H1 (cell line): ENCODE measurements around the gene WDR12. TPM values are rescaled to one million over a fixed set of nuclear protein-coding genes. Genes with fewer than 3 reads are reported as not detected.

Experiments used
- CTCF ChIA-PET: fragments of 300-600 bp; sonication (Branson Sonifier 250); formaldehyde crosslinking; loops from one replicate; lab custom pipeline; 2021; ENCODE audit not compliant: partially characterized antibody; lab: Charles Lee
- POLR2A ChIA-PET: fragments of 300-600 bp; sonication (Branson Sonifier 250); formaldehyde crosslinking; loops from one replicate; lab custom pipeline; 2021; ENCODE audit warnings: inconsistent platforms; ENCODE audit not compliant: partially characterized antibody; lab: Charles Lee
- DNase-seq, 2 experiments: peaks; one replicate each; pipeline versions ENCODE4 v3.0.0 to v3.0.0-alpha.2; 2010 to 2022; ENCODE audit warnings: low spot score in 2 of 2, low read depth in 1 of 2, mixed read lengths in 1 of 2
- FAIRE-seq: peaks from 2 replicates; lab custom pipeline; 2011; peaks lifted over from hg19 to GRCh38; lab: Jason Lieb, UNC
- H2AFZ ChIP-seq: 2 replicates; pipeline ENCODE4 v1.8.1; 2012; ENCODE audit warnings: low read length, inconsistent platforms
- H2AK5ac ChIP-seq: 2 replicates; pipeline ENCODE4 v1.6.1; 2013; ENCODE audit warnings: low read depth, low read length
- H2BK120ac ChIP-seq: replicated peaks from 2 replicates; pipeline ENCODE3; 2013; ENCODE audit warnings: low read depth, low read length, inconsistent platforms
- H2BK12ac ChIP-seq: 2 replicates; pipeline ENCODE4 v1.6.1; 2013; ENCODE audit warnings: low read depth, low read length
- H2BK15ac ChIP-seq: 2 replicates; pipeline ENCODE4 v1.6.1; 2013; ENCODE audit warnings: low read length
- H2BK20ac ChIP-seq: 2 replicates; pipeline ENCODE4 v1.6.1; 2013; ENCODE audit warnings: low read length
- H2BK5ac ChIP-seq: 2 replicates; pipeline ENCODE4 v1.6.1; 2013; ENCODE audit warnings: low read depth, low read length
- H3K14ac ChIP-seq: 2 replicates; pipeline ENCODE4 v1.6.1; 2013; ENCODE audit warnings: inconsistent platforms; ENCODE audit not compliant: insufficient read length
- H3K18ac ChIP-seq: 2 replicates; pipeline ENCODE4 v1.6.1; 2013; ENCODE audit warnings: low read length; ENCODE audit errors: extremely low read depth
- H3K23ac ChIP-seq: 2 replicates; pipeline ENCODE4 v1.6.1; 2013; ENCODE audit warnings: inconsistent platforms; ENCODE audit not compliant: insufficient read length
- H3K23me2 ChIP-seq: 2 replicates; pipeline ENCODE4 v1.6.1; 2013; ENCODE audit warnings: low read depth, low read length
- H3K27ac ChIP-seq: 2 replicates; pipeline ENCODE4 v1.6.1; 2011; ENCODE audit warnings: low read depth, low read length, inconsistent platforms
- H3K27me3 ChIP-seq, 4 experiments: replicated peaks in 1 of 4; 1 replicate in 1 of 4; 2 replicates in 3 of 4; pipeline versions ENCODE4 v1.6.1 to v1.8.1; 2011 to 2013; ENCODE audit warnings: low read length in 3 of 4, mild to moderate bottlenecking in 3 of 4, inconsistent platforms in 2 of 4, mixed read lengths in 2 of 4, moderate library complexity in 1 of 4; ENCODE audit not compliant: control insufficient read depth in 3 of 4, insufficient read depth in 3 of 4; ENCODE audit errors: extremely low read depth in 1 of 4
- H3K36me3 ChIP-seq, 4 experiments: 2 replicates each; pipeline versions ENCODE4 v1.6.1 to v1.8.1; 2011 to 2013; ENCODE audit warnings: mild to moderate bottlenecking in 4 of 4, low read length in 3 of 4, moderate library complexity in 2 of 4, control low read depth in 1 of 4, inconsistent platforms in 1 of 4; ENCODE audit not compliant: insufficient read depth in 4 of 4, control insufficient read depth in 2 of 4
- H3K4ac ChIP-seq: replicated peaks from 2 replicates; pipeline ENCODE3; 2013; ENCODE audit warnings: low read length, low read depth, mixed read lengths, inconsistent platforms; ENCODE audit not compliant: insufficient read length
- H3K4me1 ChIP-seq, 4 experiments: replicated peaks in 1 of 4; 1 replicate in 1 of 4; 2 replicates in 3 of 4; pipeline versions ENCODE4 v1.6.1 to v1.8.1; 2011 to 2013; ENCODE audit warnings: low read length in 3 of 4, inconsistent platforms in 2 of 4, mixed read lengths in 1 of 4; ENCODE audit not compliant: insufficient read depth in 4 of 4, control insufficient read depth in 3 of 4
- H3K4me2 ChIP-seq, 2 experiments: 2 replicates each; pipeline versions ENCODE4 v1.6.1 to v1.8.1; 2011 to 2013; ENCODE audit warnings: low read depth in 2 of 2, low read length in 2 of 2, control low read depth in 1 of 2, inconsistent platforms in 1 of 2, mild to moderate bottlenecking in 1 of 2; ENCODE audit not compliant: insufficient read depth in 1 of 2
- H3K4me3 ChIP-seq, 4 experiments: fragments of 200-600, 300-600 bp in 1 of 4; sonication (generic), shearing (Covaris generic), sonication (Bioruptor Twin) in 1 of 4; 2 replicates each; pipeline versions ENCODE4 v1.5.1 to v1.8.1; 2011 to 2016; ENCODE audit warnings: low read length in 4 of 4, low read depth in 3 of 4, control low read depth in 2 of 4, inconsistent platforms in 2 of 4, mild to moderate bottlenecking in 2 of 4, mixed read lengths in 1 of 4, moderate library complexity in 1 of 4; ENCODE audit not compliant: insufficient read depth in 2 of 4; ENCODE audit errors: extremely low read depth in 1 of 4
- H3K56ac ChIP-seq: replicated peaks from 2 replicates; pipeline ENCODE3; 2013; ENCODE audit warnings: low read depth, mild to moderate bottlenecking, mixed read lengths, low read length, inconsistent platforms; ENCODE audit not compliant: insufficient read length
- H3K79me1 ChIP-seq: 2 replicates; pipeline ENCODE4 v1.6.1; 2013; ENCODE audit warnings: low read depth, low read length, control low read depth
- H3K79me2 ChIP-seq, 2 experiments: 2 replicates each; pipeline versions ENCODE4 v1.6.1 to v1.8.1; 2012 to 2013; ENCODE audit warnings: low read length in 2 of 2, mild to moderate bottlenecking in 2 of 2, inconsistent platforms in 1 of 2; ENCODE audit not compliant: insufficient read depth in 2 of 2, control insufficient read depth in 1 of 2
- H3K9ac ChIP-seq, 4 experiments: replicated peaks in 1 of 4; 1 replicate in 1 of 4; 2 replicates in 3 of 4; pipeline versions ENCODE4 v1.6.1 to v1.8.1; 2011 to 2013; ENCODE audit warnings: low read depth in 3 of 4, low read length in 3 of 4, control low read depth in 2 of 4, mild to moderate bottlenecking in 2 of 4, moderate library complexity in 2 of 4, inconsistent platforms in 1 of 4; ENCODE audit errors: extremely low read depth in 1 of 4
- H3K9me3 ChIP-seq, 2 experiments: 2 replicates each; pipeline versions ENCODE4 v1.6.1 to v1.8.1; 2012 to 2013; ENCODE audit warnings: mild to moderate bottlenecking in 2 of 2, moderate library complexity in 2 of 2, control low read depth in 1 of 2, inconsistent platforms in 1 of 2, low read depth in 1 of 2, low read length in 1 of 2, mixed read lengths in 1 of 2; ENCODE audit not compliant: insufficient read depth in 2 of 2
- H4K20me1 ChIP-seq, 2 experiments: replicated peaks in 1 of 2; 2 replicates each; pipeline versions ENCODE3 to v1.8.1; 2011 to 2013; ENCODE audit warnings: inconsistent platforms in 2 of 2, low read length in 2 of 2, mild to moderate bottlenecking in 1 of 2; ENCODE audit not compliant: insufficient read depth in 2 of 2, control insufficient read depth in 1 of 2
- H4K5ac ChIP-seq: 2 replicates; pipeline ENCODE4 v1.6.1; 2013; ENCODE audit warnings: low read length, low read depth, mixed read lengths, inconsistent platforms; ENCODE audit not compliant: insufficient read length
- H4K8ac ChIP-seq: 2 replicates; pipeline ENCODE4 v1.8.0; 2013; ENCODE audit warnings: mild to moderate bottlenecking, moderate library complexity, low read length, inconsistent platforms; ENCODE audit not compliant: insufficient read depth; ENCODE audit errors: extremely low read depth
- H4K91ac ChIP-seq: replicated peaks from 2 replicates; pipeline ENCODE3; 2013; ENCODE audit warnings: low read length, mixed read lengths, inconsistent platforms; ENCODE audit not compliant: insufficient read length
- CBX8 ChIP-seq: fragments of 300-800, 300-1000 bp; sonication (generic); IDR thresholded peaks from 2 replicates; pipeline ENCODE4 v1.7.1; 2016; ENCODE audit warnings: low read depth, low read length, borderline replicate concordance
- CREB1 ChIP-seq: IDR thresholded peaks from 2 replicates; pipeline ENCODE4 v1.6.1; 2012; ENCODE audit warnings: inconsistent platforms
- E2F6 ChIP-seq: IDR thresholded peaks from 2 replicates; pipeline ENCODE4 v1.6.1; 2012; ENCODE audit warnings: inconsistent platforms
- EP300 ChIP-seq, 2 experiments: IDR thresholded peaks; 1 replicate in 1 of 2; 2 replicates in 1 of 2; pipeline ENCODE4 v1.6.1; 2011 to 2012; ENCODE audit warnings: low read depth in 2 of 2, low read length in 2 of 2, mild to moderate bottlenecking in 2 of 2, borderline replicate concordance in 1 of 2, inconsistent platforms in 1 of 2, moderate library complexity in 1 of 2
- HDAC6 ChIP-seq: IDR thresholded peaks from one replicate; pipeline ENCODE4 v1.7.1; 2012; ENCODE audit warnings: low read depth, mild to moderate bottlenecking, inconsistent platforms, low read length, moderate library complexity
- KDM4A ChIP-seq: IDR thresholded peaks from one replicate; pipeline ENCODE4 v1.7.1; 2012; ENCODE audit warnings: low read depth, mild to moderate bottlenecking, moderate library complexity, low read length, inconsistent platforms; ENCODE audit not compliant: severe bottlenecking
- POLR2A ChIP-seq, 2 experiments: IDR thresholded peaks; 1 replicate in 1 of 2; 2 replicates in 1 of 2; pipeline ENCODE4 v1.6.1; 2011; ENCODE audit warnings: low read depth in 2 of 2, low read length in 2 of 2, mild to moderate bottlenecking in 2 of 2; ENCODE audit errors: control extremely low read depth in 1 of 2
- SRF ChIP-seq: IDR thresholded peaks from 2 replicates; pipeline ENCODE4 v1.6.1; 2011; ENCODE audit warnings: mild to moderate bottlenecking, low read depth, low read length, moderate library complexity
- TAF7 ChIP-seq: optimal IDR thresholded peaks from 2 replicates; pipeline ENCODE3; 2011; ENCODE audit warnings: low read depth, mild to moderate bottlenecking, inconsistent platforms, low read length, moderate library complexity, borderline replicate concordance
- TEAD4 ChIP-seq: IDR thresholded peaks from 2 replicates; pipeline ENCODE4 v1.6.1; 2012; ENCODE audit warnings: low read depth, low read length, inconsistent platforms, mixed read lengths
- WGBS, 2 experiments: shearing (Covaris generic) in 1 of 2; methylation state at CpG; one replicate each; pipeline versions ENCODE4 v1.1.6 to v1.1.7; 2013 to 2015; ENCODE audit warnings: low lambda C conversion rate in 2 of 2, mixed read lengths in 2 of 2, inconsistent platforms in 1 of 2, low coverage in 1 of 2, missing lambda C conversion rate in 1 of 2; ENCODE audit not compliant: insufficient replicate concordance in 2 of 2, insufficient coverage in 1 of 2, insufficient read length in 1 of 2; ENCODE audit errors: extremely low coverage in 1 of 2, missing lambda C conversion rate in 1 of 2; 5-methylcytosine and 5-hydroxymethylcytosine counted together
- polyA plus RNA-seq, 7 experiments: library from polyadenylated mRNA; depleted of rRNA in 3 of 7; stranded (reverse) in 5 of 7; unstranded in 2 of 7; fragments of >200 nt in 5 of 7; fragments of 200-250 nt in 2 of 7; gene quantifications; 1 replicate in 5 of 7; 2 replicates in 1 of 7; 4 replicates in 1 of 7; pipeline versions ENCODE4 v1.2.1 to v1.2.3, GENCODE V29; 2011 to 2013; ENCODE audit warnings: missing spikeins in 2 of 7, mixed read lengths in 2 of 7
- total RNA-seq: library from RNA; stranded (reverse); fragmentation: NEBNext Ultra II Directional; extraction: Animal tissue kit (Norgen Biotek cat#: 25700); gene quantifications from 2 replicates; pipeline ENCODE4 v1.2.1, GENCODE V29; 2021

WDR12 gene
- total and polyA plus RNA-seq, 2 of the 8 experiments (the other 6 are each of a cell fraction or from before 2014, with no cell fraction given), result 25.0 to 183 TPM

GRCh38 chr2:202909394-202910192, 1.9 kb downstream of the WDR12 start:
- peaks cover 2% of the 10 kb centered on the region in 2 experiments for H4K20me1 ChIP-seq
- no peak overlapping the region; the same call in 1 of the 2 replicates for H4K8ac ChIP-seq
- H3K9me3 ChIP-seq, result no peaks in the 10 kb centered on the region
- no peak overlapping the region for H3K9ac ChIP-seq
- H2BK5ac ChIP-seq, result no peak overlapping the region
- H3K4ac ChIP-seq, result no peak overlapping the region
- H3K79me1 ChIP-seq, result peaks cover 3% of the 10 kb centered on the region
- no peak overlapping the region for H2AFZ ChIP-seq
- peak overlapping the region in 3 of 4 experiments; percentile 96 to 99 (median 98); a peak in 4 of 8 replicates for H3K4me3 ChIP-seq
- H3K79me2 ChIP-seq, result peaks cover 20 to 69% of the 10 kb centered on the region in 2 experiments
- H2AK5ac ChIP-seq, result no peak overlapping the region
- DNase-seq (no peak), FAIRE-seq (no peak)
- H4K91ac ChIP-seq, result no peak overlapping the region
- H4K5ac ChIP-seq, result no peak overlapping the region
- CTCF ChIA-PET, result interaction anchor here (0.6 kb wide), 1 partner anchor 97 kb away, joined by 3 read pairs; no protein-coding TSS in a partner anchor
- peaks cover 0 to 21% (median 3%) of the 10 kb centered on the region in 4 experiments; a peak in 2 of 8 replicates for H3K36me3 ChIP-seq
- no peak overlapping the region for H2BK120ac ChIP-seq
- H3K27ac ChIP-seq, result no peak overlapping the region
- WGBS, 2 experiments, result 93% methylated on average over 6 of the region's 6 CpGs; no CpG with 5 or more reads in 1 of the 2 experiments
- H3K23ac ChIP-seq, result no peak overlapping the region
- H3K14ac ChIP-seq, result no peak overlapping the region
- peak overlapping the region; percentile 58 to 79; a peak in 3 of 4 replicates for H3K4me2 ChIP-seq
- no peak overlapping the region for H2BK15ac ChIP-seq
- H3K27me3 ChIP-seq, result no peaks in the 10 kb centered on the region
- H3K4me1 ChIP-seq, result no peaks in the 10 kb centered on the region; a peak in 1 of 7 replicates
- H2BK20ac ChIP-seq, result no peak overlapping the region
- H2BK12ac ChIP-seq, result no peak overlapping the region
- H3K18ac ChIP-seq, result no peak overlapping the region
- H3K23me2 ChIP-seq, result no peaks in the 10 kb centered on the region; the same call in 1 of the 2 replicates
- H3K56ac ChIP-seq, result no peak overlapping the region
- POLR2A ChIA-PET, result interaction anchor here (1.9 to 2.6 kb wide), 3 partner anchors 19 to 329 kb away, joined by 8 to 10 read pairs (median 8); partner anchors contain the start of gene CYP20A1
- no peak for TF ChIP-seq CBX8
- TF ChIP-seq HDAC6, result no peak
- no peak for TF ChIP-seq TAF7
- no peak for TF ChIP-seq CREB1
- TF ChIP-seq E2F6, result no peak
- no peak for TF ChIP-seq POLR2A (IDR thresholded peaks at IDR 0.05; ENCODE audit: control extremely low read depth in 1 of 2, low read depth in 2 of 2, low read length in 2 of 2)
- no peak for TF ChIP-seq TEAD4
- TF ChIP-seq KDM4A, result no peak
- TF ChIP-seq EP300 (IDR thresholded peaks at IDR 0.05; ENCODE audit: borderline replicate concordance in 1 of 2, low read depth in 2 of 2, low read length in 2 of 2), result no peak
- no peak for TF ChIP-seq SRF
